HepG2 (cell line): Measurements from ENCODE around the gene BTBD1. TPM values are rescaled to one million over a fixed set of nuclear protein-coding genes. Genes with fewer than 3 reads are reported as not detected.

Experiments
- CBX5 ChIP-seq: sonication (generic); formaldehyde crosslinking; IDR thresholded peaks from 2 replicates; pipeline ENCODE4 v1.4.0; 2020; ENCODE audit warnings: missing genetic modification reagents, borderline replicate concordance
- KLF6 ChIP-seq: IDR thresholded peaks from 2 replicates; pipeline ENCODE4 v1.8.0; 2016; ENCODE audit warnings: missing biosample characterization, missing genetic modification reagents
- NFYC ChIP-seq: IDR thresholded peaks from 2 replicates; pipeline ENCODE4 v1.6.1; 2016; ENCODE audit warnings: missing genetic modification reagents, missing compliant biosample characterization
- SOX6 ChIP-seq, 2 experiments: fragments of 450-650 bp in 1 of 2; sonication (generic) in 1 of 2; formaldehyde crosslinking in 1 of 2; IDR thresholded peaks; 2 replicates each; pipeline versions ENCODE4 v1.4.0 to v1.6.1; 2017 to 2020; ENCODE audit warnings: antibody characterized with exemption in 1 of 2, mild to moderate bottlenecking in 1 of 2, missing genetic modification reagents in 1 of 2
- ZNF468 ChIP-seq: sonication (generic); formaldehyde crosslinking; IDR thresholded peaks from 2 replicates; pipeline ENCODE4 v1.8.0; 2022; ENCODE audit warnings: mild to moderate bottlenecking, moderate library complexity, missing genetic modification reagents
- ZNF761 ChIP-seq: sonication (generic); formaldehyde crosslinking; conservative IDR thresholded peaks from 2 replicates; pipeline ENCODE4 v1.4.0; 2020; ENCODE audit warnings: mild to moderate bottlenecking, missing genetic modification reagents
- ZSCAN21 ChIP-seq: sonication (generic); formaldehyde crosslinking; IDR thresholded peaks from 2 replicates; pipeline ENCODE4 v1.8.0; 2022; ENCODE audit warnings: mild to moderate bottlenecking, missing genetic modification reagents, moderate library complexity, borderline replicate concordance
- polyA plus RNA-seq, 8 experiments: library from polyadenylated mRNA; depleted of rRNA in 3 of 8; stranded (reverse) in 7 of 8; unstranded in 1 of 8; fragments of >200 nt; fragmentation: Illumina TruSeq in 4 of 8; extraction: Trizol in 4 of 8; gene quantifications; 2 replicates each; pipeline versions ENCODE4 v1.2.1 to v1.2.3, GENCODE V29; 2011 to 2016; ENCODE audit warnings: low read depth in 4 of 8, missing spikeins in 1 of 8, mixed read lengths in 1 of 8; ENCODE audit not compliant: insufficient read depth in 1 of 8
- total RNA-seq, 5 experiments: library from RNA; depleted of rRNA; stranded (reverse); fragments of >200 nt; fragmentation: Illumina TruSeq; extraction: Trizol; gene quantifications; 2 replicates each; pipeline ENCODE4 v1.2.3, GENCODE V29; 2016; ENCODE audit warnings: low read depth in 1 of 5
- TF ChIP-seq, protein P1 (sequence below): sonication (generic); formaldehyde crosslinking; IDR thresholded peaks from 2 replicates; pipeline ENCODE4 v1.4.0; 2020; ENCODE audit warnings: missing genetic modification reagents
- TF ChIP-seq, protein P2 (sequence below): sonication (generic); formaldehyde crosslinking; conservative IDR thresholded peaks from 2 replicates; pipeline ENCODE4 v1.4.0; 2020; ENCODE audit warnings: missing genetic modification reagents
- TF ChIP-seq, protein P3 (sequence below): sonication (generic); formaldehyde crosslinking; conservative IDR thresholded peaks from 2 replicates; pipeline ENCODE4 v1.4.0; 2020; ENCODE audit warnings: missing genetic modification reagents
- TF ChIP-seq, protein P4 (sequence below): IDR thresholded peaks from 2 replicates; pipeline ENCODE4 v1.6.1; 2016; ENCODE audit warnings: low read depth, control low read depth
- TF ChIP-seq, protein P5 (sequence below): sonication (generic); formaldehyde crosslinking; IDR thresholded peaks from 2 replicates; pipeline ENCODE4 v1.4.0; 2020; ENCODE audit warnings: missing genetic modification reagents, mild to moderate bottlenecking, borderline replicate concordance

The BTBD1 gene
- total and polyA plus RNA-seq, 2 of the 13 experiments (the other 11 are each of a cell fraction or from before 2014, with no cell fraction given) = 32.1 to 53.9 TPM

DNA sequence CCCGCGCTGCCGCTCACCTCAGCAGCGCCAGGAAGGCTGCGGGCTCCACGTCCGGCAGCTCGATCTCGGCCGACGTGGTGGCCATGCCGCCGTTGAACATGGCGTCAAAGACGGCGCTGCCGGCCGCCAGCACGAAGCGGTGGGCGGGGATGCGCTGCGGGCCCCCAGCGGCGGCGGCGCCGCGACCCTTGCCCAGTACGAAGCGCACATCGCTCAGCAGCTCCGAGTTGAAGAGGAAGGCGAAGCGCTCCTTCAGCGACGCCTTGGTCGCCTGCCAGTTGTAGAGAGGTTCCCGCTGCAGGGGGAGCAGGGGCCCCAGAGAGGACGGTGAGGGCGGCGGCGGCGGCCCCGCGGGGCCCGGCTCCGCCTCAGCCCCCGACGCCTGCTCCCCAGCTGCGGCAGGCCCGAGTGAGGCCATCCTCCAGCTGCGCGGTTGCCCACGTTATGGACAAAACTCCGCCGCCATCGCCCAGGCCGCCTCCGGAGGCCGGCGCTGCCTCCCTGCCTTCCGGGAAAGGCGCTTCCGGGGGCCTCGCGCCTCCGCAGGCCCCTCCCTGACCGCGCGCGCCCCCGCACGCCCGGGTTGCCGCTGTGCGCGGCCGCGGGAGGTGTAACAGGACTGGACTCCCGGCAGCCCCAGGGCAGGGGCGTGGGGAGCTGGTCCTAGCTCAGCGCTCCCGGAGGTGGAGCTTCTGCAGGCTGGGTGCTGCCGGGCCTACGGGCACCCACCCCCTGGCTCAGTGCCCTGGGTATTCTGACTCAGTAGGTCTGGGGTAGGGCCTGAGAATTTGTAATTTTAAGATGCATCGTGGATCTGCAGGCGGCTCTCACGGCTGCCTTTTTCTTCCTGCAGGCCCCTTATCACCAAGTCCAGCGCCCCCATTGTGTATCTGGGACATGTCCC, at the start of gene BTBD1 (continued):
- TF ChIP-seq, protein P1, sequence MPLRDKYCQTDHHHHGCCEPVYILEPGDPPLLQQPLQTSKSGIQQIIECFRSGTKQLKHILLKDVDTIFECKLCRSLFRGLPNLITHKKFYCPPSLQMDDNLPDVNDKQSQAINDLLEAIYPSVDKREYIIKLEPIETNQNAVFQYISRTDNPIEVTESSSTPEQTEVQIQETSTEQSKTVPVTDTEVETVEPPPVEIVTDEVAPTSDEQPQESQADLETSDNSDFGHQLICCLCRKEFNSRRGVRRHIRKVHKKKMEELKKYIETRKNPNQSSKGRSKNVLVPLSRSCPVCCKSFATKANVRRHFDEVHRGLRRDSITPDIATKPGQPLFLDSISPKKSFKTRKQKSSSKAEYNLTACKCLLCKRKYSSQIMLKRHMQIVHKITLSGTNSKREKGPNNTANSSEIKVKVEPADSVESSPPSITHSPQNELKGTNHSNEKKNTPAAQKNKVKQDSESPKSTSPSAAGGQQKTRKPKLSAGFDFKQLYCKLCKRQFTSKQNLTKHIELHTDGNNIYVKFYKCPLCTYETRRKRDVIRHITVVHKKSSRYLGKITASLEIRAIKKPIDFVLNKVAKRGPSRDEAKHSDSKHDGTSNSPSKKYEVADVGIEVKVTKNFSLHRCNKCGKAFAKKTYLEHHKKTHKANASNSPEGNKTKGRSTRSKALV (CRISPR knock-in tag) = peak; percentile 76
- TF ChIP-seq, protein P2, sequence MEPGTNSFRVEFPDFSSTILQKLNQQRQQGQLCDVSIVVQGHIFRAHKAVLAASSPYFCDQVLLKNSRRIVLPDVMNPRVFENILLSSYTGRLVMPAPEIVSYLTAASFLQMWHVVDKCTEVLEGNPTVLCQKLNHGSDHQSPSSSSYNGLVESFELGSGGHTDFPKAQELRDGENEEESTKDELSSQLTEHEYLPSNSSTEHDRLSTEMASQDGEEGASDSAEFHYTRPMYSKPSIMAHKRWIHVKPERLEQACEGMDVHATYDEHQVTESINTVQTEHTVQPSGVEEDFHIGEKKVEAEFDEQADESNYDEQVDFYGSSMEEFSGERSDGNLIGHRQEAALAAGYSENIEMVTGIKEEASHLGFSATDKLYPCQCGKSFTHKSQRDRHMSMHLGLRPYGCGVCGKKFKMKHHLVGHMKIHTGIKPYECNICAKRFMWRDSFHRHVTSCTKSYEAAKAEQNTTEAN (CRISPR knock-in tag) = peak; percentile 66; the same call in 1 of the 2 replicates
- TF ChIP-seq NFYC = no peak
- TF ChIP-seq, protein P3, sequence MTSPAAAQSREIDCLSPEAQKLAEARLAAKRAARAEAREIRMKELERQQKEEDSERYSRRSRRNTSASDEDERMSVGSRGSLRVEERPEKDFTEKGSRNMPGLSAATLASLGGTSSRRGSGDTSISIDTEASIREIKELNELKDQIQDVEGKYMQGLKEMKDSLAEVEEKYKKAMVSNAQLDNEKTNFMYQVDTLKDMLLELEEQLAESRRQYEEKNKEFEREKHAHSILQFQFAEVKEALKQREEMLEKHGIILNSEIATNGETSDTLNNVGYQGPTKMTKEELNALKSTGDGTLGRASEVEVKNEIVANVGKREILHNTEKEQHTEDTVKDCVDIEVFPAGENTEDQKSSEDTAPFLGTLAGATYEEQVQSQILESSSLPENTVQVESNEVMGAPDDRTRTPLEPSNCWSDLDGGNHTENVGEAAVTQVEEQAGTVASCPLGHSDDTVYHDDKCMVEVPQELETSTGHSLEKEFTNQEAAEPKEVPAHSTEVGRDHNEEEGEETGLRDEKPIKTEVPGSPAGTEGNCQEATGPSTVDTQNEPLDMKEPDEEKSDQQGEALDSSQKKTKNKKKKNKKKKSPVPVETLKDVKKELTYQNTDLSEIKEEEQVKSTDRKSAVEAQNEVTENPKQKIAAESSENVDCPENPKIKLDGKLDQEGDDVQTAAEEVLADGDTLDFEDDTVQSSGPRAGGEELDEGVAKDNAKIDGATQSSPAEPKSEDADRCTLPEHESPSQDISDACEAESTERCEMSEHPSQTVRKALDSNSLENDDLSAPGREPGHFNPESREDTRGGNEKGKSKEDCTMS (CRISPR knock-in tag) = no peak
- TF ChIP-seq SOX6 (IDR thresholded peaks at IDR 0.05) = no peak
- TF ChIP-seq SOX6 (CRISPR knock-in tag; IDR thresholded peaks at IDR 0.05) = peak; percentile 12; the same call in 1 of the 2 replicates
- TF ChIP-seq, protein P4, sequence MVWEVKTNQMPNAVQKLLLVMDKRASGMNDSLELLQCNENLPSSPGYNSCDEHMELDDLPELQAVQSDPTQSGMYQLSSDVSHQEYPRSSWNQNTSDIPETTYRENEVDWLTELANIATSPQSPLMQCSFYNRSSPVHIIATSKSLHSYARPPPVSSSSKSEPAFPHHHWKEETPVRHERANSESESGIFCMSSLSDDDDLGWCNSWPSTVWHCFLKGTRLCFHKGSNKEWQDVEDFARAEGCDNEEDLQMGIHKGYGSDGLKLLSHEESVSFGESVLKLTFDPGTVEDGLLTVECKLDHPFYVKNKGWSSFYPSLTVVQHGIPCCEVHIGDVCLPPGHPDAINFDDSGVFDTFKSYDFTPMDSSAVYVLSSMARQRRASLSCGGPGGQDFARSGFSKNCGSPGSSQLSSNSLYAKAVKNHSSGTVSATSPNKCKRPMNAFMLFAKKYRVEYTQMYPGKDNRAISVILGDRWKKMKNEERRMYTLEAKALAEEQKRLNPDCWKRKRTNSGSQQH (CRISPR knock-in tag) = peak; percentile 49
- peak; percentile 81; the same call in 1 of the 2 replicates for TF ChIP-seq KLF6 (CRISPR knock-in tag)
- peak; percentile 62; the same call in 1 of the 2 replicates for TF ChIP-seq ZSCAN21 (CRISPR knock-in tag)
- TF ChIP-seq, protein P5, sequence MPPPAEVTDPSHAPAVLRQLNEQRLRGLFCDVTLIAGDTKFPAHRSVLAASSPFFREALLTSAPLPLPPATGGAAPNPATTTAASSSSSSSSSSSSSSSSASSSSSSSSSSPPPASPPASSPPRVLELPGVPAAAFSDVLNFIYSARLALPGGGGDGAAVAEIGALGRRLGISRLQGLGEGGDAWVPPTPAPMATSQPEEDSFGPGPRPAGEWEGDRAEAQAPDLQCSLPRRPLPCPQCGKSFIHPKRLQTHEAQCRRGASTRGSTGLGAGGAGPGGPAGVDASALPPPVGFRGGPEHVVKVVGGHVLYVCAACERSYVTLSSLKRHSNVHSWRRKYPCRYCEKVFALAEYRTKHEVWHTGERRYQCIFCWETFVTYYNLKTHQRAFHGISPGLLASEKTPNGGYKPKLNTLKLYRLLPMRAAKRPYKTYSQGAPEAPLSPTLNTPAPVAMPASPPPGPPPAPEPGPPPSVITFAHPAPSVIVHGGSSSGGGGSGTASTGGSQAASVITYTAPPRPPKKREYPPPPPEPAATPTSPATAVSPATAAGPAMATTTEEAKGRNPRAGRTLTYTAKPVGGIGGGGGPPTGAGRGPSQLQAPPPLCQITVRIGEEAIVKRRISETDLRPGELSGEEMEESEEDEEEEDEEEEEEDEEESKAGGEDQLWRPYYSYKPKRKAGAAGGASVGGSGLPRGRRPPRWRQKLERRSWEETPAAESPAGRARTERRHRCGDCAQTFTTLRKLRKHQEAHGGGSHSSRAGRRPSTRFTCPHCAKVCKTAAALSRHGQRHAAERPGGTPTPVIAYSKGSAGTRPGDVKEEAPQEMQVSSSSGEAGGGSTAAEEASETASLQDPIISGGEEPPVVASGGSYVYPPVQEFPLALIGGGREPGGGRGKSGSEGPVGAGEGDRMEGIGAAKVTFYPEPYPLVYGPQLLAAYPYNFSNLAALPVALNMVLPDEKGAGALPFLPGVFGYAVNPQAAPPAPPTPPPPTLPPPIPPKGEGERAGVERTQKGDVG (CRISPR knock-in tag) = no peak
- no peak for TF ChIP-seq ZNF468 (CRISPR knock-in tag)
- TF ChIP-seq ZNF761 (CRISPR knock-in tag) = peak; percentile 24; the same call in 1 of the 2 replicates
- no peak for TF ChIP-seq CBX5 (CRISPR knock-in tag)
